Endometrium (tissue), 2 donors: ENCODE results near the gene SHISA8.
"Not testable (repeated sequence)": the region's sequence is repeated elsewhere in the genome, so short reads cannot be mapped to it uniquely, and the experiment has no call there.

Experiments
- FAIRE-seq: peaks from 2 replicates; lab custom pipeline; 2012; peaks lifted over from hg19 to GRCh38; lab: Jason Lieb, UNC
- donor health status: control.
- donor health status: control.

Gene SHISA8

GRCh38 chr22:41899110-41899509 is 15.8 kb downstream of the SHISA8 start:
- no peak for FAIRE-seq

DNA sequence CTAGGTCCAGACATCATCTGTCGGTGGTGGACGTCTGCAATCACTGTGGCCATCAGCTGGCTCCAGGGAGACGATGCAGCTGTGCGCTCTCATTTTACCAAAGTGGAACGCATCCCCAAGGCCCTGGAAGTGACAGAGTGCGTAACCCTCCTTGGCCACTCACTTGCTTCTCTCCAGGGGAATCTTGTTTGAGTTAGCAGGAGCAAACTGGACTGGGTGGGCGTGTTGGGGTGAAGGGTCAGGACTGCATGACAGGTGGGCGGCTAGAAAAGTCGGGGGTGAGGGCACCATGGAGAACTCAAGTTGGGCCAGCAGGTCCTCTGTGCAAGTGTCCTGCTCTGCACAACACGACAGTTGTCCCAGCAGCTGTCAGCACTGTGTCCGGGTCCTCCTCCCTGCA is 16.2 kb downstream of the SHISA8 start:
- FAIRE-seq, result no peak

GRCh38 chr22:41893591-41894375 is 21.1 kb downstream of the SHISA8 start:
- no peak for FAIRE-seq

- FAIRE-seq, result no peak
These were observed 22.2 kb downstream of the SHISA8 start for GRCh38 chr22:41892721-41893120.

DNA sequence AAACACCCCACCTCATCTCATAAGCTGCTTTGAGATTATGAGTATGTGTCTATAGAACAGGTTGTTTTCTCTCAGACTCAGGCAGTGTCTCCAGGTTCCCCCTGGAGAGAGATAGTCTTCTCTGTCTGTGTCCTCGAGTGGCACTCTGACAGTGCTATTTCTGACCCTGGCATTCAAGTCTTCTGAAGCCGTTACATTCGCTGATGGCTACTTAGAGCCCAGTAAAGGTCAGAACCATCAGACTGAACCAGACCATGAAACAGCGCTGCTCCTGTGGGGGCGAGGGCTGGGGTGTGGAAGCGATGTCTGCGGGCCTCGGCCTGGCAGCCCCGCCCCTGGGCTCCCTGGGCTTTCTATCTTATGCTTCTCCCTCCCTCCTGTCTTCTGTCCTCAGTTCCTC is 23.5 kb downstream of the SHISA8 start:
- no peak for FAIRE-seq

DNA sequence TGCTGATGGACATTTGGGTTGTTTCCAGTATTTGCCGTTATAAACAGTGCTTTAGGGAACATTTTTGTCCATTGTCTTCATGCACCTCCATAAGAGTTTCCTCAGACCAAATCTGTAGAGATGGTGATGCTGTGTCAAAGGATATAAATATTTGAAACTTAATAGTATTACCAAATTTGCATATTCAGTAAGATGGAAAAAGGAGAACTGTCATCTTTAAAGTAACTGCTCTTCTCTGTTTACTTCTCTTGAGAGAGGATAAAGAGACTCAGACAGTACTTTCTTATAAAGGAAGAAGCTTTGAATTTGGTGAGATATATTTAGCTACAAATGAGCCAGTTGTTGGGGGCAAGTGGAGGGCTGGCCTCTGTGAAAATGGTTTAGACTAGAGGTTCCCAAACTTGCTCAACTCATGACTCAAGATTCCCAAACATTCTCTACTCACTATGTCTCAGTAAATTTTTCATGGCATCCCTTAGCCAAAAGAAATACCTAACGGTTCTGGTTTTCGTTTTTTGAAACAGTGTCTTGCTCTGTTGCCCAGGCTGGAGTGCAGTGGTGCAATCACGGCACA is 26.2 kb downstream of the SHISA8 start:
- FAIRE-seq, result no peak

- FAIRE-seq, result no peak
These were observed 29.4 kb downstream of the SHISA8 start for GRCh38 chr22:41885516-41885915.

GRCh38 chr22:41885116-41885515 is 29.8 kb downstream of the SHISA8 start:
- no peak for FAIRE-seq

GRCh38 chr22:41883400-41883799 is 31.5 kb downstream of the SHISA8 start:
- FAIRE-seq, result no peak

DNA sequence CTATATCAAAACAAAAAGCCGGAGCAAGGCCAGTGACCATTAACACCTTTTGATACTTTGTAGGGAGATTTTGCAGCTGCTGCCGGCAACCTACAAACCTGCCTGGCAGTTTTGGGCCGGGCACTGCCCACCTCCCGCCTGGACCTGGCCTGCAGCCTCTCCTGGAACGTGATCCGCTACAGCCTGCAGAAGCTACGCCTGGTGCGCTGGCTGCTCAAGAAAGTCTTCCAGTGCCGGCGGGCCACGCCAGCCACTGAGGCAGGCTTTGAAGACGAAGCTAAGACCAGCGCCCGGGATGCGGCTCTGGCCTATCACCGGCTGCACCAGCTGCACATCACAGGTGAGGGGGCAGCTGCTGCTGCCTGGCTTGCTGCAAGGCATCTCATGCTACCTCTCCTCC is 34.2 kb downstream of the SHISA8 start:
- FAIRE-seq, result no peak

DNA sequence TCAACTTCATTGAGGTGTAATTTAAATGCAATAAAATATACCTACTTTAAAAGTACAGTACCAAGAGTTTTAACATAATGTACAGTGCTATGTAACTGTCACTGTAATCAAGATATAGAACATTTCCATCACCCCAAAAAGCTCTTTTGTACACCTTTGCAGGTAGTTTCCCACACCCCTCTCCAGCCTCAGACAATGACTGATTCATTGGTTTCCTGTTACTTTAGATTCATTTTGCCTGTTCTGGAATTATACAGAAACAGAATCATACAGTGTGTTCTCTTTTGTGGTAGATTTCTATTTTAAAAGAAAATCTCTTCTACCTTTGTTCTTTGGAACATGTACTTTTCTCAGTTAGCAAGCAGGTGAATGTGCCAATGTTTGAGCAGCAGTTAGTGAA is 38.2 kb downstream of the SHISA8 start:
- FAIRE-seq, result no peak

- no peak for FAIRE-seq
These were observed 38.6 kb downstream of the SHISA8 start for GRCh38 chr22:41876275-41876674.

DNA sequence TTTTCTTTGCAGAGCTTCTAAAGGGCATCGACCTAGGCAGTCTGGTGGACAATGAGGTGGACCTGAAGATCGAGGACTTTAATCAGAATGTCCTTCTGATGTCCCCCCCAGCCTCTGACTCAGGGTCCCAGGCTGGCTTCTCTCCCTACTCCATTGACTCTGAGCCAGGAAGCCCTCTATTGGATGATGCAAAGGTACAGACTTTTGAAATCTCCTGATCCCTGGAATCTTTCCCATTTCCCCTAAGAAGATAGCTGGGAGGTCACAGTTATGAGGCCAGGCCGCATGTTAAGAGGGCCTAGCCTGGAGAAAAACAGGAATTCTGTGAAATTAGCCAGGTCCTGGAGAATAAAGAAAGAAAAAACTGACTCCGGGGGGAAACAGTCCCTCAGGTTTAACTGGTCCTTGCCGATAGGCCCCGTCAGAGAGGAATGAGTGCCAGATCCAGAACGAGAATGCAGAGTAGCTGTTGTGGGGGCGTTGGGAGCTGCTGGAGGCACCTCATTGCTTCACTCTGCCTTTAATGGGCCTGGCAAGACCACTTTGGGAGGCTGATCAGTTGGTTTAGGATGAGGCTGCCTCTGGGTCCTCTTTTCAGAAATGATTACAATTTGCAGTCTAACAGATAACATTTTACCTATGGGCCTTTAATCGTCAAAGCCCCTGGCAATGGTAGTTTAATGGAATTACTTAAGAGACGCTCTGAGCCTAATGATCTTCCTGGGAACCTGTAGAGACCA is 39.2 kb downstream of the SHISA8 start:
- no peak for FAIRE-seq

DNA sequence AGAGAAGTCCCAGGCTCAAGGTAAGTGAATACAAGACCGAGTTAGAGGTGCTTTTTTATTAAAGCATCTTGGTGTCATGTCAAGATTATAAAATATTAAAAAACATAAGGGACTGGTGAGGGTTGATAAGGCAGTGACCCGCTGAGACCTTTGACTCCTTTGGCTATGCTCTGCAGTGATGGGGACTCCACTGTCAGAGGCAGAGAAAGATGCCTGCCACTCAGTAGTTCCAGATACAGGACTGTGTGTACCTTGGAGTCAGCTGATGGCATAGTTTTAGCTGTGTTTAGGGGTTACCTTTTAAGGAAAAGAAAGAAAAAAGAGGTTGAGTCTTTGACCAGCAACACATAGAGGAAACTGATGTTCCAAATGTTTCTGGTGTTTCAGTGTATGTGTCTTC is 40.8 kb downstream of the SHISA8 start:
- FAIRE-seq, result no peak

GRCh38 chr22:41873391-41873790 is 41.5 kb downstream of the SHISA8 start:
- FAIRE-seq, result no peak

DNA sequence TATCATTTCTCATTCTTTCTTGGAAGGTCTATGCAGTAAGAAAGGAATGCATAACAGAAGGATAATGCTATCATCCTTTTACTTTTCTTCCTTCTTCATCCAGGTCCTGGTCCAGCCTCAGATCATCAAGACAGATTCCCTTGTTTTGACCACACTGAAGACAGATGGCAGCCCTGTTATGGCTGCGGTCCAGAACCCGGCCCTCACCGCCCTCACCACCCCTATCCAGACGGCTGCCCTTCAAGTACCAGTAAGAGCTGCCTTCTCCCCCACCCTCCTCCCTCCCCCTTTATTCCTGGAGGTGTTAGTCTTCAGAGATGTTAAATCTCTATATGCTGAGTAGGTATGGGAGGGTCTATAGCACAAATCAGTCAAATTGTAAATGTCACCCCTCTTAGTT is 44.1 kb downstream of the SHISA8 start:
- FAIRE-seq, result no peak

- not testable (repeated sequence) for FAIRE-seq
These were observed 44.8 kb downstream of the SHISA8 start for GRCh38 chr22:41870081-41870480.

DNA sequence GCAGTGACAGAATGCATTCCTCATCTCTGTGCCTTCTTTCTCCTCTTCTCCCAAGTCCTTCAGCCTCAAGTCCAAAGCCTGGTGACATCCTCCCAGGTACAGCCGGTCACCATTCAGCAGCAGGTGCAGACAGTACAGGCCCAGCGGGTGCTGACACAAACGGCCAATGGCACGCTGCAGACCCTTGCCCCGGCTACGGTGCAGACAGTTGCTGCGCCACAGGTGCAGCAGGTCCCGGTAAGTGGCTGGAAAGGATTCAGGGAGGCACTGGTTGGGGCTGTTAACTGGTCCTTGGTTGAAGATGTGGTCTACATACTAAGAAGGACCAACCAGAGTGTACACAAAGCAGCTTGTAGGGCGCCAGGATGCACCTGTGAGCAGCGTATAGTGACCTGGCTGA is 46.3 kb downstream of the SHISA8 start:
- no peak for FAIRE-seq

DNA sequence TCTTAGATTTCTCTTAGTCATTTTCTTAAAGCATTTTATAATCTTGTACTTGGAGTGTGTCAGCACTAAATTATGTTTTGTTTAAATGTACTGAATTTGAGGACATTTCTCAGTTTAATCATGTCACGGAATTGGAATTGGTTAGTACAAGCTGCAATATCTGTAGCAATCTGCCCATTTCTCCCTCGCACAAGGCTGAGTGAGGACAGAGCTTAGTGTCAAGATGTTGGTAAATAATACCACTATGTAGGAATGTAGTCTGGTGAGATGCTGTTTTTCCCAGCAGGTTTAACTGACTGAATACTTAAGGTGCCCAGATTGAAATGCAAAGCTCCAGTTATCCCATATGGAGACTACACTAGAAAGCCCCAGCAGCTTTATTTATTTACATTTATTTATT is 51.4 kb downstream of the SHISA8 start:
- no peak for FAIRE-seq

- FAIRE-seq, result no peak
These were observed 52.2 kb downstream of the SHISA8 start for GRCh38 chr22:41862530-41863266.

DNA sequence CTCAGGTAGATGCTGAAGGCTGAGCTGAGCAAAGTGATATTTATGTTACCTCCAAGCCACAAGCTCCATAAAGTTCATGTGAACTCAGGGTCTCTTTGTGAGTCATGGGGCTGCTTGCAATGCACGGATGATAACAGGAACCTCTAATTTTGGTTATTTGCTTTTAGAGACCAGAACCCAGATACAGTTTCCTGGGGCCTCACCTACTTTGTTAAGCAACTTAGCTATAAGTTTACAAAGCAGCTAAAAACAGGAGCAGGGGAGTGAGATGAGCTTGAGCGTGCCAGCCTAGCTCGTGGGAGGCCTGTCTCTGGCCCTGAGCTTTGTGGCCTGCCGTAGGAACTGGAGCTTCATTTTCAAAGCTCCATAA is 52.7 kb downstream of the SHISA8 start:
- no peak for FAIRE-seq
